Measurements from ENCODE around the gene NDRG3.

DNA sequence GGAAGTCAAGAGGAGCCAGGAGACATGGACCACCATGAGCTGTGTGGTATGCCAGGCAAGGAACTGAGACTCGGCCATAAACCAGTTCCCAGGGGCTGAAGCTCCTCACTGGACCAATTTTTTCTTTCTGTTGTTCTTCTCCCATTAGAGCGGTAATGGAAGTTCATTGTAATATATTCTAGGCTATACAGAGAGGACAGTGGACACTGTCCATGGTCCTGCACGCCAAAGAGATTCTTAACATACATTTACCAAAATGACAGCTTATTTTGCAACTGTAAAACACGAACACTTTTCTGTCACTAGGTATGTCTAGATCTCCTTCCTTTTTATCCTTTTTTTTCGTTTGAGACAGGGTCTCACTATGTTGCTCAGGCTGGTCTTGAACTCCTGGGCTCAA is 40.8 kb upstream of the NDRG3 start:
- no peak for TF ChIP-seq POLR2A (IDR thresholded peaks at IDR 0.05; ENCODE audit: low read depth, low read length)
- no peak for TF ChIP-seq CTCF (conservative IDR thresholded peaks at IDR 0.05; ENCODE audit: low read depth, low read length)
- TF ChIP-seq RFX5 (IDR thresholded peaks at IDR 0.05; ENCODE audit: low read depth, low read length) = no peak
- no peak for TF ChIP-seq MXI1 (IDR thresholded peaks at IDR 0.05; ENCODE audit: borderline replicate concordance, low read depth, low read length)
- TF ChIP-seq RAD21 (IDR thresholded peaks at IDR 0.05; ENCODE audit: low read length) = no peak
- TF ChIP-seq FOS (IDR thresholded peaks at IDR 0.05; ENCODE audit: low read depth, low read length) = no peak
- no peak for TF ChIP-seq CEBPB (IDR thresholded peaks at IDR 0.05; ENCODE audit: low read depth, low read length)
- TF ChIP-seq NFE2L2 (IDR thresholded peaks at IDR 0.05; ENCODE audit: low read depth, low read length) = no peak
- no peak for TF ChIP-seq SMC3 (IDR thresholded peaks at IDR 0.05; ENCODE audit: low read depth, low read length)
- TF ChIP-seq BHLHE40 (IDR thresholded peaks at IDR 0.05; ENCODE audit: low read depth, low read length) = no peak
- TF ChIP-seq USF2 (IDR thresholded peaks at IDR 0.05; ENCODE audit: low read depth, low read length) = no peak
- TF ChIP-seq MAFK (IDR thresholded peaks at IDR 0.05; ENCODE audit: low read depth, low read length) = no peak
